A549 (cell line): ENCODE results near the gene PLXNC1.

Source experiments
- CTCF ChIP-seq: fragments of >200 bp; sonication (Bioruptor Twin); formaldehyde crosslinking; IDR thresholded peaks from 3 replicates; pipeline ENCODE4 v1.5.1; 2016
- EHMT2 ChIP-seq: fragments of 200-600 bp; sonication (generic); IDR thresholded peaks from 2 replicates; pipeline ENCODE4 v1.6.1; 2016; ENCODE audit warnings: antibody characterized with exemption, low read depth, mild to moderate bottlenecking, moderate library complexity
- ELK1 ChIP-seq: fragments of 150-350 bp; IDR thresholded peaks from 2 replicates; pipeline ENCODE4 v1.6.1; 2014; ENCODE audit warnings: low read depth, mild to moderate bottlenecking, low read length
- RCOR1 ChIP-seq: fragments of 150-350 bp; IDR thresholded peaks from 2 replicates; pipeline ENCODE4 v1.6.1; 2014; ENCODE audit warnings: antibody characterized with exemption, low read length, low read depth
- SMC3 ChIP-seq: fragments of >200 bp; sonication (Bioruptor Twin); formaldehyde crosslinking; IDR thresholded peaks from 3 replicates; pipeline ENCODE4 v1.6.1; 2018; ENCODE audit warnings: inconsistent platforms
- USF2 ChIP-seq: fragments of 450-650 bp; IDR thresholded peaks from 2 replicates; pipeline ENCODE4 v1.6.1; 2014; ENCODE audit warnings: antibody characterized with exemption

- TF ChIP-seq CTCF (peak; percentile 96), USF2 (no peak), ELK1 (no peak), RCOR1 (no peak), EHMT2 (no peak), SMC3 (peak; percentile 99)
Observed at GRCh38 chr12:94100990-94101737, 47.2 kb upstream of the PLXNC1 start.
